Cardiac septum (tissue), 1 donor: ENCODE results near the gene AHRR. TPM values are rescaled to one million over a fixed set of nuclear protein-coding genes. Genes with fewer than 3 reads are reported as not detected.

Source experiments
- DNase-seq: peaks from one replicate; pipeline ENCODE4 v3.0.0-alpha.2; 2020; ENCODE audit warnings: low spot score
- intact Hi-C: fragments of 100-400 bp; cut with DNase I; formaldehyde crosslinking; loops from one replicate; pipeline ENCODE4 v1.14.0; 2022
- total RNA-seq: library from RNA; stranded (reverse); fragmentation: NEBNext Ultra II Directional; extraction: Animal tissue kit (Norgen Biotek cat#: 25700); gene quantifications from one replicate; pipeline ENCODE4 v1.2.1, GENCODE V29; 2021
- donor health status: DM: no; HTN: no; CAD: no.

The AHRR gene
- total RNA-seq, 1 donor from 2014 or later, result 0.73 TPM

DNA sequence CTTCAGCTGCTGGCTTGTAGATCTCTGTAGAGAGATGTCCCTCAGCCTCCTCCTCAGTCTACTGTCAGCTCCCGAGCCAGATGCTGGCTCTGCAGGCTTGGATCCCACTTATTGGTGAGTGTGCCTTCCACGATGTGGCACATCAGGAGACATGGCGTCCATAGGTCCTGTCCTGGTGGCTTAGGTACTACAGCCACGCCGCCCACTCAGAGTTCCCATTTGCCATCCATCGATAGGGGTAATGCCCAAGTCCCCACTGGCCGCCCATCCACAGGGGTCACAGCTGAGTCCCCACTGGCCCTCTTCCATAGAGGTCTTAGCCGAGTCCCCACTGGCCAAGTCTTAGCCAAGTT lies 138.7 kb downstream of the AHRR start:
- intact Hi-C loops, result no loop called here
- DNase-seq, result no peak

DNA sequence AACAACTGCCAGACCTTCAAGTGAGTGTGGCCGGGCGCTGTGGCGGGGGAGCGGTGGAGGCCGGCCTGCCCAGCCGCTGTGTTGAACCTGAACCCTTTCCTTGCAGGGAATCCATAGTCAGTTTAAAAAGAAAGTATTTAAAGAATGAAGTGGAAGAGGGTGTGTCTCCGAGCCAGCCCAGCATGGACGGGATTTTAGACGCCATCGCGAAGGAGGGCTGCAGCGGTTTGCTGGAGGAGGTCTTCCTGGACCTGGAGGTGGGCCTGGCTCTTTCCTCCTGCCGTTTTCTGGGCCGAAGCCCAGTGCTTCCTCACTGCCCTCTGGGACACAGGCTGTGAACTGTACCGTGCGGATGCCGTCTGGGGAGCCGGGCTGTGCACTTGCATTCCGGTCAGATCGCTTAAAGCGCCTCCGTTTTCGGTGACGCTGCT lies 140.6 kb downstream of the AHRR start:
- intact Hi-C loops, result no loop called here
- DNase-seq, result no peak

DNA sequence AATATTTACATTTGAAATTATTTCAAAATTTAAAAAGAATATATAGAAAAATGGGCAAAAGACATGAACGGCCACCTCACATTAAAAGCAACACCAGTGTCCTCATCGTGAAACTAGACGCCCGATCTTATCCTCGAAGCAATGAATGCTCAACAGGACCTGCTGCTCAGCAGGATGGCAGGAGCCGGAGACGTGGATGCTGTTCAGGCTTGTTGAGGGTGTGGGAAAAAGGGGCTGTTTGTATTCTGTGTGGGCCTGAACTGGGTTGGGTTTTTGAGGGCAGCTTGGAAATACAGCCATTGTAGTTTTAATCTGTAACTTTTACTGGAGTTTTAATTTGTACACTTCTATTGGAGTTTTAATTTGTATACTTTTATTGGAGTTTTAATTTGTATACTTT lies 141.8 kb downstream of the AHRR start:
- DNase-seq, result no peak
- intact Hi-C loops, result no loop called here

DNA sequence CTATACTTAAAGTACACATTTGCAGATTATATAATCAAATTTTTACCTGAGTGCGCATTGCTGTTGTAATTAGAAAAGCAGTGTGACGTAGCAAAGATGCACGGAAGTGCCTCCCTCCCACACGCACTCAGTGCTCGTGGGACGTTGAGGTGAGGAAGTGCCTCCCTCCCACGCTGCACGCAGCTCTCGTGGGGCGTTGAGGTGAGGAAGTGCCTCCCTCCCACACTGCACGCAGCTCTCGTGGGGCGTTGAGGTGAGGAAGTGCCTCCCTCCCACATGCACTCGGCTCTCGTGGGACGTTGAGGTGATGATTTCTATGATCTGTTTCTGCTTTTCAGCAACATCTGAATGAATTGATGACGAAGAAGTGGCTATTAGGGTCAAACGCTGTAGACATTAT lies 142.4 kb downstream of the AHRR start:
- DNase-seq, result no peak
- intact Hi-C loops, result no loop called here

DNA sequence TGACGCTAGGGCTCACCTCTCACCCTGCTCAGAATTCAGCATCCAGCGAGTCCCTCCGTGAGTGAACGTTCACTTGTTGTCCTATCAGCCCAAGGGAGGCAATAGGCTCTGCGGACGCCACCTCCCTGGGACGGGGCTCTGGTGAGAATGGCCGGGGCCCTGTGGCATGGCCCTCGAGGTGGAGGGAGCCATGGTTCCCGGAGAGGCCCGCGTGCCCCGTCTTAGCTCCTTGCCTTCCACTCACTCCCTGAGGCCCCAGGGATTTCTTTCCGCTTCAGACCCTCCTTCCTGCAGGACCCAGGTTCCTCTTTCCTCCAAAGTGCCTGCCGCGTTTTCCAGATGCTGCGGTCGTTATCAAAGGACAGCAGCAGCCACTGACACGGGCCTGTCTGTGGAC lies 142.9 kb downstream of the AHRR start:
- DNase-seq, result no peak
- intact Hi-C loops, result no loop called here

DNA sequence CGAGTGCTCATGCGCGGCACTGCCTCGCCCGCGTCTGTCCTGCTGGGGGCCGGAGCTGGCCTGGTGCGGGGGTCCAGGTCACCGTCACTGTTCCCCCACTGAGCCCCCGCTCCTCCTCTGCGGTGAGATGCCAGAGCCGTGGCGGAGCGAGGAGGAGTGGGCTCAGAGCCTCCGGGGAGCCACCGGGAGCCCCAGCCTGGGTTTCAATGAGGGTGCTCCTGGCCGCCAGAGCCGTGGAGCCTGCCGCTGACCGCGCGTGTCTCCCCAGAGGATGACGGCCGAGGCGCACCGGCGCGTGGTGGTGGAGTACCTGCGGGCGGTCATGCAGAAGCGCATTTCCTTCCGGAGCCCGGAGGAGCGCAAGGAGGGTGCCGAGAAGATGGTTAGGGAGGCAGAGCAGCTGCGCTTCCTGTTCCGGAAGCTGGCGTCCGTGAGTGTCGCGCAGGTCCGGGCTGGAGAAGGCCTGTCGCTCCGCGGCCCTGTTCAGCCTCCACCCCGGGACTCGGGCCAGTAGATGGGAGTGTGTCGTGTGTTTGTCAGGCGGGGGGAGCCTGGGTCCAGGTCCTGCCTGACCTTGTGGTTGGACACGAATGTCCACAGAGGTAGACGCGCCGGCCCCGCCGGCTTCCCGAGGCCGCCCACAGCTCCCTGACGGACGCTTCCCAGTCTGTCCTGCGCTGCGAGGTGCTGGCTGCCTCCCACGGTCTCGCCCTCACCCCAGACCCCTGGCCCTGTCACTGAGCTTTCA lies 143.5 kb downstream of the AHRR start:
- DNase-seq, result no peak
- intact Hi-C loops, result no loop called here

DNA sequence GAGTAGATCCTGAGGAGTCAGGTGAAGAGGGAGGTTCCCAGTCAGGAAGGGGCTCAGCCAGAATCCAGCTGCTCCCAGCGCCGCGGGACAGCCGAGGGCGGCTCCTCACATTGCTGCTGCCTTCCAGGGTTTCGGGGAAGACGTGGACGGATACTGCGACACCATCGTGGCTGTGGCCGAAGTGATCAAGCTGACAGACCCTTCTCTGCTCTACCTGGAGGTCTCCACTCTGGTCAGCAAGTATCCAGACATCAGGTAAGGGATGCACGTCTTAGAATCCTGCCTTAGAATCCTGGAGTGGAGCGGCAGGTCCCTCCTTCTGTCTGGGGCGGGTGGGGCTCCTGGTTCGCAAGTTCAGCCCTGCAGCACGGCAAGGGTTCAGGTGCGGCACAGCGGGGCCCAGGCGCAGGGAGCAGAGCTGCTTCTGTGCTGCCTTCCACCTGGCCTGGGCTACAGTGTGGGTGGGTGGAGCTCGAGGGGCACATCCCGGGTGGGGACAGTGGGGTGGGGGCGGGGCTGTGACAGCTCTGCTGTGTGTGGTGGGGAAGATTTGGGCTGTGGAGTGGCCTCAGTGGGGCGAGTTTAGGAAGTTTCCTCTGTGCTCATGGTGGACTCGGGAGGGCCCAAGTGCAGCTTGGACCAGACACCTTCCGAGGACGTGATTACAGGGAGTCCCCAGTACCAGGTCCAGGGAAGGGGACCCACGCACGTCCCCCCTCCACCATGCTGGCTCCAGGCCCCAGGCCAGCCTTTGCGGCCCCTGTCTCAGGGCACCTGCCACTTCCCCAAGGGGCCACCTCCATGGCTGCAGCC lies 144.3 kb downstream of the AHRR start:
- no peak for DNase-seq
- intact Hi-C loops, result no loop called here

DNA sequence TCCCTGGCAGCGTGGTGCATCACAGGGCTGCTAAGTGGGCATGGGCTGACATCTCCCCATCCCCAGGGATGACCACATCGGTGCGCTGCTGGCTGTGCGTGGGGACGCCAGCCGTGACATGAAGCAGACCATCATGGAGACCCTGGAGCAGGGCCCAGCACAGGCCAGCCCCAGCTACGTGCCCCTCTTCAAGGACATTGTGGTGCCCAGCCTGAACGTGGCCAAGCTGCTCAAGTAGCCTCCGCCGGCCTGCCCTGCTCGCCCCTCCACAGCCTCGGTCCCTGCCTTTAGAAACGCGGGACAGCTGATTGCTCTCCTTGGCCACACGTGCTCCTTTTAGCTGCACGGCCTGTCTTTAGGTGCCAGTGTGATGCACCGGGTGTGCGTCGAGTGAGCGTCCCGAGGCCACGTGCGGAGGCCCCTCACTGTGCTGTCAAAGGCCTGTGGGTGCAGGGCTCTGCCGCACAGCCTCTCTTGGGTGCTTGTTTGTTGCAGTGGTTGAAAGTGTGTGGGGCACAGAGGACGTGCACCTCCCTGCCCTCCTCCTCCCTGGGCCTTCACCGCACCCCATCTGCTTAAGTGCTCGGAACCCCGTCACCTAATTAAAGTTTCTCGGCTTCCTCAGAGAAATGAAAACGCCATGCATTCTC lies 145.3 kb downstream of the AHRR start:
- intact Hi-C loops, result no loop called here
- no peak for DNase-seq

DNA sequence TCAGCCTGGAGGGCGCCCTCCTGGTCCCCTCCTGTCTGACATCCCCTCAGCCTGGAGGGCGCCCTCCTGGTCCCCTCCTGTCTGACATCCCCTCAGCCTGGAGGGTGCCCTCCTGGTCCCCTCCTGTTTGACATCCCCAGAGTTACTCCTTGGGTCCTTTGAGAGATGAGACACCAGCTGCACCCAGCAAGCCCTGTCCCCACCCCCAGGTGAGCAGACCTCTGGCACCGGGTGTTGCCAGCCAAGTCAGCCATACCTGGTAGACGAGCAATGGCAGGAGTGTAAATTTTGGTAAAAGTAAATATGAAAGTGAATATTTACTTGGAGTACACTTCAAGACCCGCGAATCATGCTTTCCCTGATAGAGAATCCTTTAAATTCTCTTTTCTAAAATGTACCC lies 146.9 kb downstream of the AHRR start:
- no peak for DNase-seq
- intact Hi-C loops, result no loop called here

DNA sequence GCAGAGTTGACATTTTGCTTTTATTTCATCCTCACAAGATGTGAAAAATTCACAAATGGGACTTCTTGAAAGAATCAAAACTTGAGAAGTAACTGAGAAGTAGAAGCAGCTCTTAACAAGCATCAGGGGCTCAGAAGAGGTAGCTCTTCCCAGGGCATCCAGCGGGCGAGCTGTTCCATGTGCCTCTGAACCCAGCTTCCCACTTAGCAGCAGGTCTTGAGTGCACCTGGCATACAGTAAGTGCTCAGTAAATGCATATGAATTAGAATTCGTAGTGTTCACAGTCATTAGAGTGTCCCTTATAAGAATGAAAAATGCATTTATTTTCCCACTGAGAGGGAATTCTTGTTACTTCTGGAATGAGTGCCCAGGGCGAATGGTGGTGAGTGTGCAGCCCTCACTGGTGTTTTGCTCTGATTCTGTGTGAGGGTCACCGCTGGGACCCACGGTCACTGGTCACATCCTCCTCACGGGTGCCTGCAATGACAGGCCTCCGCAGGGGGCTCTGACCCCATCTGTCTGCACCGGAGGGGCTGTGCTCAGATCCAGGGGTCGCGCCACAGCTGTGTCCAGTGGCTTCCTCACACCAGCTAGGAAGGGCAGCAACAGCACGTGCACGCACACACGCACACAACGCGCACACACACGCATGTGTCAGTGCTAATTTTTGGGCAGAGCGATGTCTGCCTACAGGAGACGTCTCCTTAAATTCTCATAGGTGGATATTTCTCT lies 148.4 kb downstream of the AHRR start:
- intact Hi-C loops, result loop anchor here (2.0 to 10.0 kb wide), 3 partner anchors 27 to 415 kb away; partner anchors contain the start of genes CEP72 and EXOC3
- no peak for DNase-seq

DNA sequence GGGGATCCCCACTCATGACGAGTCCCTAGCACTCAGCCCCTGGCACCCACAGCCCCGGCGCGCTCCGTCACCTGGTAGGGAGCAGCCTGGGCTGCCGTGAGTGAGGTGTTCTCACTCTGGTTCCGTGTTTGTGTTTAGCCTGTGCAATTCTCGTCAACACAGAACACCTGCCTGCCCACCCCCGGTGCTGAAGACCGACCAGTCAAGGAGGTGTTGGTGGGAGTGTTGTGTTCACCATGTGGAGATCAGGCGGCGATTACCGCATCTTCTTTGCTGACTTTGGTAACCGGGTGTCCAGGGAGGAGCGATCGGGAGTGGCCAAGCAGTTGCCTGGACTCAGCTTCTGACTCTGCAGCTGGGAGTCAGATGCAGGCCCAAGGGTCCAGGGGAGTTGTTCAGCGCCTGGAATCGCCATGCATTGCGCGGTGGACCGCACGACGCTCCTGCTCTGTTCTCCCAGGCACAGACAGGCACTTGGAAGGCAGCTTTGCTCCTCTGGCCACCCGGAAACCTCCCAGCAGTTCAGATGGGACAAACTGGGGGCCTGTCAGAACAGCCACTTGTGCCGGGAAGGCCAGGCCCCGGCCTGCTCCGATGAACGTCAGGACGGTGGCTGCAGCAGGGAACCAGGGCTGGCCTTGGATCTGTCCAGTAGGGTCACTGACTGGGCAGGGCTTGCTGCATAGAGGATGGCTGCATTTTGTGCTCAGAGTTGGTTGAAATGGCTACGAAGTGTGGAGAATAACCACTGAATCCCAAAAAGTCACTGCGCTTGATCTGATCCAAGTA lies 149.6 kb downstream of the AHRR start:
- intact Hi-C loops, result loop anchor here (2.0 to 10.0 kb wide), 3 partner anchors 28 to 414 kb away; partner anchors contain the start of genes CEP72 and EXOC3
- peak; percentile 62 for DNase-seq

DNA sequence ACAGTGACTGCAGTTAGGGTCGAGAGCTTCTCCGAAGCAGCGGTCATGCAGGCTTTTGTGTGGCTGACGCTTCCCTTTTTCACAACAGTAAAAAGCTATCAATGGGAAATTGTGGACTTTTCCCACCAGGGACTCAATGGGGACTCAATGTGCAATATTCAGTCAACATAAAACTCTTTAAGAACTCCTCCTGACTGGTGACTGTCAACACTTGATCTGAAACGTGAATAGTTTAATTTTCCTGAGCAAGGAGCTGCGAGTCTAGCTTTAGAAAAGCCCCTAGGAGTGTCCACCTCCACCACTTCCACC lies 150.2 kb downstream of the AHRR start:
- intact Hi-C loops, result loop anchor here (2.0 to 10.0 kb wide), 3 partner anchors 29 to 413 kb away; partner anchors contain the start of genes CEP72 and EXOC3
- DNase-seq, result no peak

DNA sequence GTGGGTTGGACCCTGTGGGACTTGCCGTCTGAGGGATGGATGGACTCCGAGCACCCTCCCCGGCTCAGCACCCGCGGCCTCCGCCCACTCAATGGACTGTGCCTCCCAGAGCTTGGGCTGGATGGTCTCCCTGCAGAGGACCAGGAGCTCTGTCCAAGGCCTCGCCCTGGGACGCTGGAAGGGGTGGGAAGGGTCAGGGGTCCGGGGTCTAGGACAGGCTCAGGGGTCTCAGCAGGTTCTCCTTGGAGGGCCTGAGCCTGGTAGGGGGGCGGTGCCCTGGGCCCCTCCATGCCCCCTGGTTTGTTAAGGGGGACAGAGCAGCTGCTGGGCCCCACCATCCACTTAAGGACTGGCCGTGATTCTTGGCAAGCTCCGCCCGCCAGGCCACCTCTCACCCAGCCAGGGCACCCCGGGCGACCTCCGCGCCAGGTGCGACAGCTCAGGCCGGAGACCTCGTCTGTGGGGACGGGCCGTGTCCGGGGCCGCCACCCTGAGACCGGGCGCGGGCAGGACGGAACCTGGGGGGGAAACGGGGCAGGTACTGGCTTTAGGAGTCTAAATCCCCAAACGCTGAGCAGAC lies 150.7 kb downstream of the AHRR start:
- intact Hi-C loops, result loop anchor here (5.0 to 10.0 kb wide), 2 partner anchors 140 to 413 kb away; partner anchors contain the start of gene CEP72
- peak; percentile 76 for DNase-seq

DNA sequence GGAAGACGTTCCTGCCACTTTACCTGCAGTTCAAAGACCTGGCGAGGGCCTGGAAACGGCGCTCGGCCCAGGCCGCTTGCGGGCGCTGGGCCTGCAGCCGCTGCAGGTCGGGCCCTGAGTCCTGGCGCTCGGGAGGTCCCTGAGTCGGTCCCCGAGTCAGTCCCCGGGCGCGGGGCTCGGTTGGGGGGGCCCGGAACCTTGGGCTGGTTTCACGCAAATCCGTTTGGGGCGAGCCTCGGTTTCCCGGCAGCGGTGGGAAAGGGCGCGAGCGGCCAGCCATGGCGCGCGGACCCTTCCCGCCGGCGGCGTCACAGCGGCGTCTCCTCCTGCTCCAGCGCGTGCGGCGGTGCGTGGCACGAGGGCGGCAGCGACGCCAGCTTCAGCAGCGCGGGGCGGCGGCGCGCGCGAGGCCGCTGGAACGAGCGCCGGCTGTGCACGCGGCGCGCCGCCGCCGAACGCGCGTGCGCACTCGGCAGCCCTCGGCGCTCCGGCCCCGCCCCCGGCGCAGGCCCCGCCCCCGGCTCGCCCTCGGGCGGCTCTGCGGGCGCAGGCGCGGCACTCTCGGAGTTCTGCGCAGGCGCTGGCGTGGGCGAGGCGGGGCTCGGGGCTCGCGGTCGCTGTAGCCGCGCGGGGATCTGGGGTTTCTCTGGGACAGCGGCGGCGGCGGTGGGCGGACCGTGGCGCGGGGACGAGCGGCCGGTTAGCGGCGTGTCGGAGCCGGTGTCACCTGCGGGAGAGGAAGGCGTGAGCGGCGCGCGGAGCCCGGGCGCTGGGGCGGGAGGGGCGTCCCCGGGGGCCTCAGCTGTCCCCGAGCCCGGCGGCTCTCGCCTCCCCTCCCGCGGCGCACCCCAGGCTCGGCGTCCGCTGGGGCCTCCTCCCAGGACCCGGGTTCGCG lies 151.4 kb downstream of the AHRR start:
- intact Hi-C loops, result loop anchor here (1.0 to 10.0 kb wide), 3 partner anchors 139 to 412 kb away; partner anchors contain the start of genes CEP72 and PDCD6
- peak; percentile 94 for DNase-seq

DNA sequence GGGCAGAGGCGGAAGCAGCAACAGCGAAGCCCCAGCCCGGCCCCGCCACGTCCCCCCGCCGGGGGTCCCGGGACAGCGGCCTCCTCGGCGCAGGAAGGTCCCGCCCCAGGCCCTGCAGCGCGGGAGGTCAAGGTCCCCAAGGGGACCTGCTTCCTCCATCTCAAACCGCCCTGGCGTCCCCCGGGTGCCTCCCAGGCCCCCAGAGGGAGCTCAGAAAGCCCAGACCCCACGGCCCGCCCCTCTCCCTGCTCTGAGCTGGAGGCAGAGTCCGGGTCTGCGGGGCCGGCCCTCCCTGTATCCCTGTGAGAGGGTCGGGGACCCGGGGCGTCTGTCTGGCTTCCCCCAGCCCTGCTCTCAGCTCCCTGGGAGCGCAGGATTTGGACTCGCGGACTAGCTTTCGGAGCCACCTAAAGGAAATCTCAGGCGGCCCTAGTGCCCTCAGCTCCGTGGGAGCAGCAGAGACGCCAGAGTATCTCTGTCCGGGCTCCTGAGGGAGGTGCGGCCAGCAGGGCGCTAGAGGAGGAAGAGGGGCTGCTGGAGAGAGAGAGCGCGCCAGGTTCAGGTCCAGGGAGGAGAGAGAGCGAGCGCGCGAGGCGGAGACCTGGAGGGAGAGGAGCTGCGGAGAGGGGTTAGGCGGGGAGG lies 152.2 kb downstream of the AHRR start:
- DNase-seq, result peak; percentile 74
- intact Hi-C loops, result loop anchor here (1.0 to 10.0 kb wide), 3 partner anchors 139 to 411 kb away; partner anchors contain the start of genes CEP72 and PDCD6

DNA sequence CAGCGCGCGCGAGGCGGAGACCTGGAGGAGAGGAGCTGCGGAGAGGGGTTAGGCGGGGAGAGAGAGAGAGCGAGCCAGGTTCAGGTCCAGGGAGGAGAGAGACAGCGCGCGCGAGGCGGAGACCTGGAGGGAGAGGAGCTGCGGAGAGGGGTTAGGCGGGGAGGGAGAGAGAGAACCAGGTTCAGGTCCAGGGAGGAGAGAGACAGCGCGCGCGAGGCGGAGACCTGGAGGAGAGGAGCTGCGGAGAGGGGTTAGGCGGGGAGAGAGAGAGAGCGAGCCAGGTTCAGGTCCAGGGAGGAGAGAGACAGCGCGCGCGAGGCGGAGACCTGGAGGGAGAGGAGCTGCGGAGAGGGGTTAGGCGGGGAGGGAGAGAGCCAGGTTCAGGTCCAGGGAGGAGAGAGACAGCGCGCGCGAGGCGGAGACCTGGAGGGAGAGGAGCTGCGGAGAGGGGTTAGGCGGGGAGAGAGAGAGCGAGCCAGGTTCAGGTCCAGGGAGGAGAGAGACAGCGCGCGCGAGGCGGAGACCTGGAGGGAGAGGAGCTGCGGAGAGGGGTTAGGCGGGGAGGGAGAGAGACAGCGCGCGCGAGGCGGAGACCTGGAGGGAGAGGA lies 152.8 kb downstream of the AHRR start:
- peak; percentile 51 for DNase-seq
- intact Hi-C loops, result loop anchor here (5.0 to 10.0 kb wide), 2 partner anchors 138 to 410 kb away; partner anchors contain the start of gene CEP72
